OCI-LY1 (cell line): ENCODE results near the gene EEFSEC.

Experiments
- EZH2 ChIP-seq: fragments of 200-600 bp; sonication (generic), shearing (Covaris generic); IDR thresholded peaks from 2 replicates; pipeline ENCODE4 v1.8.0; 2017; ENCODE audit warnings: borderline replicate concordance, mixed run types, mild to moderate bottlenecking, antibody characterized with exemption, low read length, moderate library complexity, mixed read lengths
- TF ChIP-seq, protein P1 (sequence below): fragments of 200-600 bp; sonication (generic), shearing (Covaris generic); IDR thresholded peaks from 2 replicates; pipeline ENCODE4 v1.5.1; 2017; ENCODE audit warnings: mild to moderate bottlenecking, antibody characterized with exemption, low read length, moderate library complexity, mixed read lengths

DNA sequence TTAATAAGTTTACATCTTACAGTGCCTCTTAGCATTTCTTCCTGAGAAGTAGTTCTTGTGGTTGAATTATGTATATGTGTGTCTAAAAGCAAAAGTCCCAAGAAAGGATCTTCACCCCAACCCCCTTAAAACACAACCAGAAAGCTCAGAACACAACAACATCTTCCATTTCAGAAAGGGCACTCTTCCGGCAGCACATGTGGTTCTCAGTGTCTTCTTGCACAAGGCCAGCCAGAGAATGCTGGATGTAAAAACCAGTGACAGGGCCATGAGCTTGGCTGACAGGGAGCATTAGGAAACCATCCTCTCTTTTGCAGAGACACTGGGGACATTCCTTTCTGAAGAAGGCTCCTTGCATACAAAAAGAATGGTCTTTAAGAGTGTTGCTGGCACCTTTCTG is 45.0 kb downstream of the EEFSEC start:
- TF ChIP-seq, protein P1, sequence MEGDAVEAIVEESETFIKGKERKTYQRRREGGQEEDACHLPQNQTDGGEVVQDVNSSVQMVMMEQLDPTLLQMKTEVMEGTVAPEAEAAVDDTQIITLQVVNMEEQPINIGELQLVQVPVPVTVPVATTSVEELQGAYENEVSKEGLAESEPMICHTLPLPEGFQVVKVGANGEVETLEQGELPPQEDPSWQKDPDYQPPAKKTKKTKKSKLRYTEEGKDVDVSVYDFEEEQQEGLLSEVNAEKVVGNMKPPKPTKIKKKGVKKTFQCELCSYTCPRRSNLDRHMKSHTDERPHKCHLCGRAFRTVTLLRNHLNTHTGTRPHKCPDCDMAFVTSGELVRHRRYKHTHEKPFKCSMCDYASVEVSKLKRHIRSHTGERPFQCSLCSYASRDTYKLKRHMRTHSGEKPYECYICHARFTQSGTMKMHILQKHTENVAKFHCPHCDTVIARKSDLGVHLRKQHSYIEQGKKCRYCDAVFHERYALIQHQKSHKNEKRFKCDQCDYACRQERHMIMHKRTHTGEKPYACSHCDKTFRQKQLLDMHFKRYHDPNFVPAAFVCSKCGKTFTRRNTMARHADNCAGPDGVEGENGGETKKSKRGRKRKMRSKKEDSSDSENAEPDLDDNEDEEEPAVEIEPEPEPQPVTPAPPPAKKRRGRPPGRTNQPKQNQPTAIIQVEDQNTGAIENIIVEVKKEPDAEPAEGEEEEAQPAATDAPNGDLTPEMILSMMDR = no peak
- no peak for TF ChIP-seq EZH2
